Liver (tissue), 2 donors: ENCODE results near the gene GGCX.

ENCODE experiments used
- SP1 ChIP-seq: IDR thresholded peaks from 2 replicates; pipeline ENCODE4 v1.6.1; 2018; ENCODE audit warnings: antibody characterized with exemption, mild to moderate bottlenecking
- TF ChIP-seq, protein P1 (sequence below): IDR thresholded peaks from 2 replicates; pipeline ENCODE4 v1.6.1; 2016; ENCODE audit warnings: antibody characterized with exemption
- donor health status: healthy.

GRCh38 chr2:85503168-85503850 is 58.0 kb downstream of the GGCX start:
- peak; percentile 56 for TF ChIP-seq SP1
- TF ChIP-seq, protein P1, sequence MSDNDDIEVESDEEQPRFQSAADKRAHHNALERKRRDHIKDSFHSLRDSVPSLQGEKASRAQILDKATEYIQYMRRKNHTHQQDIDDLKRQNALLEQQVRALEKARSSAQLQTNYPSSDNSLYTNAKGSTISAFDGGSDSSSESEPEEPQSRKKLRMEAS, result peak; percentile 13
